ENCODE data around the gene GSK3B.

The GSK3B gene

DNA sequence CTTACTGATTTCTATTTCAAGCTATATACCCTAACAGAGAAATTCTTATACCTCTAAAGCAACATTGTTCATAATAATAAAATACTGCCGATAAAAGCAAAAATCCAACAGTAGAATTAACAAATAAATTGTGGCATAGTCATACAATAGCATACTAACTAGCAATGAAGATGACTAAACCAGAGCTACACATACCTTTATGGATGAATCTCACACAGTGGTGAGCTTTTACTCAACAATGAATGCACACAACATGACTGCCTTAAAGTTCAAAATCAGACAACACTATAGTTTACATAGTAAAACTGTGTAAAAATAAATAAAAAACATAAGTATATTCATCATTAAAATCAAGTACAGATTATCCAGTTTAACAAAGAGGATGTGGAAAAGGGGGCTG is 213.3 kb downstream of the GSK3B start:
- DNase-seq (ENCODE audit: low read depth): no peak

DNA sequence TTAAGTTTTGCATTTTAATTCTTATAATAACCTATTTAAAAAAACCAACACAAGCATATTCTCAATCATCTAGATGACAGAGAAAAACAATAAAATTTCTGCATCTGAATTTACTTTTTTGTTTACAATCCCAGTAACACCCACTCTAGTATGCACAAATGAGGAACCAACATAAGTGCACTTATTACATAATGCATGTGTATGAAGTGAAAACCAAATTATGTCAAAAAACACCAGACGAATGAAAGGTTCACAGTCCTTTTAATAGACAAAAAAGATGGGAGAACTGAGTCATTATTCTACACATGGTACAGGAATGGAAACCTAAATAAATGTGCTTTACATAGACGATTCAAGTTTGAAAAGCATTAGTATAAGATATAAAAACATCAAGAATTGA is 220.6 kb downstream of the GSK3B start:
- no peak for DNase-seq (ENCODE audit: low read depth)

DNA sequence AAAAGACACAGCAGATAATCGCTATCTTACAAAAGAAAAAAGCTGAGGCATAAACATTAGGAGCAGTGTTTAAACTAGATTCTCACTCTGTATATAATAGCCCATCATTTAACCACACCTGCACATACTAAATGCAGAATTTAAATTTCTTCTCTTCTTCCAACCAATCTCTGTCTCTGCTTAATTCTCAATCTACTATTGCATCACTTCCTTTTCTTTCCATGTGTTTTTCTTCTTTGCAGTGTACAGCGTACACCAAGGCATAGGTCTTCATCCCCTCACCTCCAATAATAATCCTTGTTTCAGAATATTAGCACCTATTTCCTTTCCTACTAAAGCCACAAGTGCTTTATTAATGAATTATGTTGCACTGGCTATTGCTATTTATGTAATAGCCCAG is 221.5 kb downstream of the GSK3B start:
- no peak for DNase-seq (ENCODE audit: low read depth)

DNA sequence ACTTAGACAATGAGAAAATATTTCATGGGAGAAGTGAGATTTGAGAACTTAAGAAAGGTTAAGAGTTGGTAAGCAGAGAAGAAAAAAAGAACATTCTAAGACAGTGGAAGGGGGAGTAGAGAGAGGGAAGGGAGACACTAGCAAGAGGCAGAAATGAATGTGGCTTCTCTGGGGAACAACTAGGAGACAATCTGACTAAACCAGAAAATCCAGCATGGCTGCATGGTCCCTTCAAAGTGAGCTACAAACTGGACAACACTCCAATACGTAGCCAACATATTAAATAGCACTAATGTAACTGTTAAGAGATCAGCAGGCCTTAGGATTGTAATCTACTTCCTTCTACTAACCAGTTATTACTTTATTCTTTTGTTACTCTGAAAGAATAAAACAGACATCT is 222.7 kb downstream of the GSK3B start:
- DNase-seq (ENCODE audit: low read depth): no peak

DNA sequence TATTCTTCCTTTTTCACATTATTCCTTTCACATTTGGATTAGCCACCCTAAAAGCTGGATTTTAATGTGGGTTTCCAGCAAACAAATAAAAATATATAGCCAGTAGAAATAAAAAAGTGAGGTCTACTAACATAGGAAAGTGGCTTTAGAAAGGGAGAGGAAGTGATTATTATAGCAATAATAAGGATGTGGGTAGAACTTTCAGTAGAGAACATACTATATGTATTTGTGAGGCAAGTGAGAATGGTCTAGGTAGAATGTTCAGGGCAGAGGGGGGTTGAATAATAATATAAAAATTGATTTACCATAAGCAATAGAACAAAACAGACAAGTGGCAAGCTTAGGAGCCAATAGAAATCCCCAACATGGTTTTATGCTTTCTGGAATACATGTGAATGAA is 223.7 kb downstream of the GSK3B start:
- no peak for DNase-seq (ENCODE audit: low read depth)

DNA sequence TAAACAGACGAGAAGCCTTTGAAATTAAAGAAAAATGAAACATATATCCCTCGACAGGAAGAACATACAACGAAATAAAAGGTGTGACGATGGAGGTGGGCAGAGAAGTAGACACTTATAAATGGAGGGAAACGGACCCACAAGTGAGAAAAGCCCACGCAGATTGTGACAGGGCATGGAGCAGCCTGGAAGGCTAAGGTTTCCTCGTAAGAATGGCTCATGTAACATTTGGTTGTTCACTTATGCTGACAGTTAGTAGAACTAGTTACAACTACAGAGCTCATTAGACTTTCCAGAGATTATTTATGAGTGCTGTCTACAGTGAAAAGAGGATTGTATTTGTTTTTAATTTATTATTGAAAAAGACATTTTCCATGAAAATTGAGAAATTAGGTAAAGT is 229.8 kb downstream of the GSK3B start:
- DNase-seq (ENCODE audit: low read depth): no peak

DNA sequence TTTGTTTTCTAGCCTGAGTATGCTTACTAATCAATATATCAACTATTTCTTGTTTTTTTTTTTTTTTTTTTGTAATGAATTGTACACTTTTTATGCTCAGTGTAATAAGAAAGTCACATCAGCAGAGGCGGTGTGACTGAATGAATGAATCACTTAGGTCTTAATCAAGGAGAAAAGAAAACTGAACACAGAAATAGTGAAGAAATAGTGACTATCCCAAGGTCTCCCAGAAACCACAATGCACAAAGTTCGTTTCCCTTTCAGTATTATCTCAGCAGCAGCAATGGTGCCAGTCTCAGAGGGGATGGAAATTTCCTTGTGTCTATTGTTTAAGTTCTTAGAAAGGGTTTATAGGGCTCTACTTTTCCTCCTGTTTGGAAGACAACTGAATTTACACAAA is 231.6 kb downstream of the GSK3B start:
- no peak for DNase-seq (ENCODE audit: low read depth)

DNA sequence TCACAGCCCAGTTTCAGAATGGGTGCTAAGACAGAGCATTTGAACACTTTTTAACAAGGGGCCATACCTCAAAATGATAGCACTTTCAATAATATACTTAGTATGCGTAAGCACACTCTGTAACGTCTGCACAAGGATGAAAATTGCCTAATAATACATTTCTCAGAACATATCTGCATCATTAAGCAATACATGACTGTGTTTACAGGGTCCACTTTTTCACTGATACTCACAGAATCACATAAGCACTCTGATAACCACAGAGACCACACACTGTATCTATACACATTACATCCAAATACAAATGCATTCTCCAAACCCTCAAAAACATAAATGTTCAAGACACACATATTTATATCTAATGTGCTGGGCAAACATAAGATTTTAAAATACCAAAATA is 232.6 kb downstream of the GSK3B start:
- DNase-seq (ENCODE audit: low read depth): no peak

DNA sequence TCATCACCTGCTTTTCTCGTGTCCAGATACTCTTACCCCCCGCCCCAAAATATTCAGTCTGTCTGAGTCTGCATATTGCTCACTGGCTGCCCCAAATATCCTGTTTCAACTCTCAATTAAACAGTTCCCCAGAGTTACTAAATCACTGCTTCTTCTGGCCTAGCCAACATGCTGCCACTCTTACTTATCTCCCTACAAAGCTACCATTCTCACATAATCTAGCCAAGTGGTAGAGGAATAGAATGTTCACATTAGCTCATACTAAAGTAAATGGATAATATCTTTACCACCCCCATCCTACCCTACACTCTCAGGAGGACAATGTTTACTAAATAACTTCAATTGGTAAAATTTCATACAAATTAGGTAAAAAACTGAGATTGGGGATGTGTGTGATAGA is 234.5 kb downstream of the GSK3B start:
- no peak for DNase-seq (ENCODE audit: low read depth)

DNA sequence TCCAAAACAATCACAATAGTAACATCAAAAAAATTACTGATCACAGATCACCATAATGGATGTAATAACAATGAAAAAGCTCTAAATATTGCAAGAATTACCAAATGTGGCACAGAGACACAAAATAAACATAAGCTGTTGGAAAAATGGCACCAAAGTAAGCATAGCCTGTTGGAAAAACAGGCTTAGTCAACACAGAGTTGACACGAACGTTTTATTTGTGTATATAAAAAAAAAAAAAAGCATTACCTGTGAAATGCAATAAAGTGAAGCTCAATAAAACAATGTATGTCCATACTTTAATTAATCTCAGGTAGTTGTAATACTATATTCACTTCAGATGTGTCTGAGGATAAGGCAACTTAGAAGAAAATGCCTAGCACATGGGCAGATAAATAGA is 235.3 kb downstream of the GSK3B start:
- DNase-seq (ENCODE audit: low read depth): no peak

DNA sequence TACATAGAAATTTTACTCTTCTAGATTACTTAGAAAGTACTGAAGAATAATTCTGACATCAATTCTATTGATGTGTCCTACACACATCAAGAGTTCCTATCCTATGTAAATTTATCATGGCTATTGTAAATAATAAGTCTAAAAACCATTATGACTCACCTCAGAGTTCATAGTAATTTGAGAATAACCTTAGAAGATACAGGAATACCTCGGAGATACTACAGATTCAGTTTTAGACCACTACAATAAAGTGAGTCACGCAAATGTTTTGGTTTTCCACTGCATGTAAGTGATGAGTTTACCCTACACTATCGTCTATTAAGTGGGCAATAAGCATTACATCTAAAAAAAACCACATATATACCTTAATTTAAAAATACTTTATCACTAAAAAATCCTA is 237.6 kb downstream of the GSK3B start:
- no peak for DNase-seq (ENCODE audit: low read depth)

DNA sequence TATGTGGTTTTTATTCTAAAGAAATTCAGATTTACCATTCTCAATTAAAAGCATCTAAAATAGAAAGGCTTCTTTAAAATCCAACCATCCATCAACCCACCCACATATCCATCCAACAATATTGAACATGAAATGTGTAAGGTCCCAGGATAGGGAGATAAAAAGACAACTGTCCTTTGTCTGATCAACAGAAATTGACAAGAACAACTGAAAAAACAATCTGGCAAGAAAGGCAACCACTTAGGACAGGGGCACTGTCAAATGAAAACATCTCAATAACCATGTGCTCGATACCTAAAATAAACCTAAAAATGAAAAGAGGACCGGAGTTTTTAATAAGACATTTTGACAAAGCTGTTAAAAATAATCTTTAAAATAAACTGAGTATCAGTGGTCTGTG is 245.1 kb downstream of the GSK3B start:
- DNase-seq (ENCODE audit: low read depth): no peak

DNA sequence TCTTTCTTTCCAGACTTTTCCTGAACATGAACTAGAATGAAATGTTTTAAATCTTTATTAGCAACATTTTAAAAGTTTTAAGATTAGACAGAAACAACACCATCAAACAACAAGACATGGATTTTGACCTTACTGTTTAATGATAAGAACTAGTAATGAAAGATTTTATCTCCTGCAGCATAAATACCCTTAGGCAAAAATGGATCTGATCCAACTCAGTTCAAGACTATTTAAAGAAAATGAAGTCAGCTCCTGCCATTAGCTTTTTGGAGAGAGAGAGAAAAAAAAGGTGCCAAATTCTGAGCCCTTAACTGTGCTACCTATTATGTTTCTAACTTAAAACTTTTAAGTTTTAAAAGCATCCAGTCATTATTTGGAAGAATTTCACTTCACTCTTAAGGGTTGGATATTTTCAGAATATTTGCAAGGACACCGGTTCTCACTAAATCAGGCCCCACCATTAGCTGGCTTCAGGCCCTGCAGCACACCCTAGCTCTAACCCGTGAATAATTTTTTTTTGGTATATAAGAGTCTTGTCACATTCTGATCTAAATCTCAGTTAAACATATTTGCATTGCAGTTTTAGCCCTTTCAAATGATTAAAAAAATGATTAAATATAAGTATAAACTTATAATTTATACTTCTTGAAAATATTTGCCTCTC is 252.3 kb downstream of the GSK3B start:
- DNase-seq (ENCODE audit: low read depth): no peak

DNA sequence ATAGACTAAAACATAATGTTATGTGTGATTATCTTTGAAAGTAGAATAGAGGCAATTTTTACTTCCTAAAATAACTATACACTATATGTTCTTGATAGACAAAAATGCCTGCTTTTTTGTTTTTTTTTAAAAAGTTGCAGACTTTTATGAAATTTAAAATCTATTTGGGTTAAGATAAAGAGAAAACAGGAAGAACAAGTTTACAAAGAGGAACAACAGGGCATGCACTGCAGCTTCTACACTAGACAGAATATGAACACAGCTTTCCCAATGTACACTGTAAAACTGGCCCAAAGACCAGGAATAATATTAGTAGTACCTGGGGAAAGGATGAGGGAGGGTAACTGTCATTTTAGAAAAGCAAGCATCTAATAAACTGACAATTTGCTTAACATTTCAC is 258.7 kb downstream of the GSK3B start:
- no peak for DNase-seq (ENCODE audit: low read depth)

DNA sequence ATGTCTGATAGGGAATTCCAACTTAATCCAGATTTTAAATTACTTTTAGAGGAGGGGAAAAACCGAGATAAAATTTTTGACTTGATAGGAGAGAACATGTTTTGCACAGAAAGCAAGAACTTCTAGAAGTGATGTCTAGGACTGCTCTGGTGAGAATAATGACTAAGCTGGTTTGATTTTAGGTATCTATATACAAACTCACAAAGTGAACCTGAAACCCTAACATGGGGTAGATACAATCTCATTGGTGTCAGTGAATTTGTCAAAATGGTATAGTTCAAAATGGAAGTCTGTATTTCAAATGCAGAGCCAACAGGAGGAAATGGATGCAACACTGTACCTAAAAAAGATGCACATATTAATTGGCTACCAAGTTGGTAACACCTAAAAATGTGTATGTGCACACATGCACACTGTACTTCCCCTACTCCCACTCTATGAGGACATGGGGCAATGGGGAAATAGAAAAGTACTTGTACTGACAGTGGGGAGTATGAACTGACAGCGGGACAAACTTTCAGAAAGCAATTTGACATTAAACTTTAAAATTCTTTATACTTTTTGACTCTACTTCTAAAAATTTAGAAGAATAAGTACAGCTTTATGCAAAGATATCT is 259.4 kb downstream of the GSK3B start:
- DNase-seq (ENCODE audit: low read depth): no peak

DNA sequence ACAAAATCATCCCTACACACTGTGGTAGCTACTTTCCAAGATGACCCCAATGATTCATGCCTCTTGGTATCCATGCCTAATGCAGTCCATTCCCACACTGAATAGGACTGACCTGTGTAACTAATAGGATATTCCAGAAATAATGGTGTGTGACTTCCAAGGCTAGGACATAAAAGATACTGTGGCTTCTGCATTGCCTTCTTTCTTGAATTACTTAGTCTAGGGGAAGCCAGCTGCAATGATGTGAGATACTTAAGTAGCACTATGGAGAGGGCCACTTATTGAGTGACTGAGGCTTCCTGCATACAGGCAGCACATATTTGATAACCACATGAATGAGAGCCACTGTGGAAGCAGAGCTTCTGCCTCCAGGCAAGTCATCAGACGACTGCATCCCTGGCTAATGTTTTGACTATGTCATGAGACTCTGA is 262.3 kb downstream of the GSK3B start:
- no peak for DNase-seq (ENCODE audit: low read depth)

DNA sequence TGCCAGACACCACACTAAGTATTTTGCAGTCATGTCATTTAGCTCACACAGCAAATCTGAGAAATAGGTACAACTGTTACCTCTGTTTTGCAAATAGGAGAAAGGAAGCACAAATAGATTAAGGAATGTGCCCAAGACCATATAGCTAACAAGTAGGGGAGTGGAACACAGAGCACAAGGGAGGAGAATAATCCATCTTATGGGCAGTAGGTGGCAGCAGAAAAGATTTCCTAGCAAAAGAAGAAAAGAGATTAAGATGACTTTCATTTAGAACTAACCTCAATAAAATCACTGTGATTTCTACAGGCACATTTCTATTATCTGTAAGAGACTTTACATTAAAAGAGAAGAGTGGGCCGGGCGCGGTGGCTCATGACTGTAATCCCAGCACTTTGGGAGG is 263.2 kb downstream of the GSK3B start:
- DNase-seq (ENCODE audit: low read depth): no peak

DNA sequence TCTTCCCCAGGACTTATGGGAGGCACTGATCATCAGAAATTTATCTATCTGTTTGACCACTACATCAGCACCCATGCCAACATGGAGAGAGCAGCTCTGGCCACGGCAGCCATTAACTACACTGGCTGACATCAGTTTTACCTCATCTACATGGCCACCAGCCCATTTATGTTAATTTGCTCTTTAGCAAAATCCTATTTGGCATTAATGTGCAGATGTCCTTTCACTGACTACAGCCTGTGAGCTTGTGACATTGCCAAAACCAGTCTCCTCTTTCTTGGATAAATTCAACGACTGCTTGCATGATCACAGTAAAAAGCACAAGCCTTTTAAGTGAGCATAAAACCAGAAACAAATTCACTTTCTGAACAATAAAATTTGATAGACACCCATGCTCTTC is 264.8 kb downstream of the GSK3B start:
- DNase-seq (ENCODE audit: low read depth): no peak

DNA sequence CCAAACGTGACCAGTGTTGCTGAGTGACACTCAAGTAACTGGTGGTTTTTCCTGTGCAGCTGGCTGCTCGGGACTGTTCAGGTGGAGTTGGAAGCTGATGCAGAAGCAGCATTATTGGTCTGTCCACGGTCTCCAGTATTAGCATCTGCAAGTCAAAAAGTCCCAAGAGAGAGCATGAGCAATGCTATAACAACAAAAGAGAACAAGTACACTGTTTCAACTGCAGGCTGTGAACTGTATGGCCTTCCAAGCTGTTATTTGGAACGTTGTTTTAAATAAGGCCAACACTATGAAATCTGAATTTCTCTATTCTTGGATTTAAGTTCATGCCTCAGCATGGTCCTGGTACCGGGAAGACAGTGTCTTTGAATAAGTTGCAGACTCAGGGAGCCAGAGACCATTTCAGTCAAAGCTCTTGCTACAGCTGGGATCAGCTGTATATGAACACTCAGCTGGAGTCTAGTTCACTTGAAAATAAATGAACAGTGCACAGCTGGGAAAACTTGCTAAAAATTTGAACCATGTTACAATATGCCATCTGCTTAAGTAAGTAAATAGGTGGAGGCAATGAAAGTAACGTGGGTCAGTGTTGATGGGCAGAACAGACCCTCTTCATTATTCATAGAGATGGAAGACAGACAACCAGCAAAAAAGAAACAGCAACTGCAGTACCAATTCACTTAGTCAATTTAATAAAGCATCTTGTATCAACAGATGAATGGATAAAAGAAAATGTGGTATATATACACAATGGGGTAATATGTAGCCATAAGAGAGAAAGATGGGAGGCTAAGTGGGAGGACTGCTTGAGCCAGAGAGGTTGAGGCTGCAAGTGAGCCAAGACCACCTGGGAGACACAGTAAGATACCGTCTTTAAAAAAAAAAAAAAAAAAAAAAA is 267.3 kb downstream of the GSK3B start:
- no peak for DNase-seq (ENCODE audit: low read depth)

DNA sequence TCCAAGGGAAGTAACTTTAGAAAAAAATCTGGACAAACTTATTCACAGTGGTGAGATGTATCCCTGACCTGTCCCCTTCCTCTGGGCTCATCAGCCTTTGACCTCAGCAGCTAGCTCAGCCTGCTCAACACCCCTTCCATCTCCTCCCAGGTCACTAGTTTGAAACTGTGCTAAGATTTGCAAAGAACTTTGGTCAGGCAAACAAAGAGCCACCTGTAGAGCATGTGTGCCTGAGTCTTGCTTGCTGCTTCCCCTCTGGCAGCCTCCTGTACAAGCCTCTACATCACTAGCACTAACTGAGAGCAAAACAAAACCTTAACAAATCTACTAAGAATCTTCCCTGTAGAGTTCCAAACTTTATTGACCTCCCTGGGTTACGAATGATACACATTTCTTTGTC is 268.4 kb downstream of the GSK3B start:
- no peak for DNase-seq (ENCODE audit: low read depth)

DNA sequence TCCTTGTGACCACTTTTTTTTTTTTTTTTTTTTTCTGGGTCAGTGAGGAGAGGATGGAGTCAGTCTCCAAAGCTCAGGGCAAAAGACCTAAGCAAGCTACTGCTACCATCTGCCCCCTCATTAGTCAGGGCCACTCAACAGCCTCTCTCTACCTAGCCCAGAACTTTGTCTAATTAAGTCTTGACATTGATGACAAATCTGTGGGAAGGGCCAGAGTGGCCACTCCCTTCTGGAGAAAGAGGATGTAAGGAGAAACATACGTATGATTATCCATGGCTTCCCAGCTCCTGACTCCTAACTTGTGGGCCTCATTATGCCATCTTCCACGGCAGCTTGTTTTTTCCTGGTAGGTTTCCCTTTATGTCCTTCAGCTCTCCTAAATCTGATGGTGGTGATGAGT is 274.4 kb downstream of the GSK3B start:
- DNase-seq (ENCODE audit: low read depth): no peak

DNA sequence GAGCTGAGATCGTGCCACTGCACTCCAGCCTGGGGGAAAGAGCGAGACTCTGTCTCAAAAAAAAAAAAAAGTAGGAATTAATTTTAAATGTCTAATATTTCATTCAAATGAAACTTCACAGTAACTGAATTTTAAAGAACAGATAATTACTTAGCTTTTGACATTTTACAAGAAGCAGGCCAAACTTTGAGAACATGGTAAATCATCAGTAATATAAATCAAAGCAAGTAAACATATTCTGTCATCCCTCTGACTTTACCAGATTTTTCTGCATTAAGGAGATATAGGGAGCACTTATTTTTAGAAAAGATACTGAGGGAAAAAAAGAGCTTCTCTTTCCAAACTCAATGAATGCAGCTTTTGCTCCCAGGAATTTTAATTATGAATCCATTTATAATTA is 275.3 kb downstream of the GSK3B start:
- DNase-seq (ENCODE audit: low read depth): no peak

Data from CMK (cell line).